ENCODE measurements around the gene CCDC57. TPM values are rescaled to one million over a fixed set of nuclear protein-coding genes. Genes with fewer than 3 reads are reported as not detected.

Gene CCDC57
- total and polyA plus RNA-seq, 9 of the 15 experiments (the other 6 are each of a cell fraction or from before 2014, with no cell fraction given) = 0.83 to 36.2 (median 13.6) TPM

DNA sequence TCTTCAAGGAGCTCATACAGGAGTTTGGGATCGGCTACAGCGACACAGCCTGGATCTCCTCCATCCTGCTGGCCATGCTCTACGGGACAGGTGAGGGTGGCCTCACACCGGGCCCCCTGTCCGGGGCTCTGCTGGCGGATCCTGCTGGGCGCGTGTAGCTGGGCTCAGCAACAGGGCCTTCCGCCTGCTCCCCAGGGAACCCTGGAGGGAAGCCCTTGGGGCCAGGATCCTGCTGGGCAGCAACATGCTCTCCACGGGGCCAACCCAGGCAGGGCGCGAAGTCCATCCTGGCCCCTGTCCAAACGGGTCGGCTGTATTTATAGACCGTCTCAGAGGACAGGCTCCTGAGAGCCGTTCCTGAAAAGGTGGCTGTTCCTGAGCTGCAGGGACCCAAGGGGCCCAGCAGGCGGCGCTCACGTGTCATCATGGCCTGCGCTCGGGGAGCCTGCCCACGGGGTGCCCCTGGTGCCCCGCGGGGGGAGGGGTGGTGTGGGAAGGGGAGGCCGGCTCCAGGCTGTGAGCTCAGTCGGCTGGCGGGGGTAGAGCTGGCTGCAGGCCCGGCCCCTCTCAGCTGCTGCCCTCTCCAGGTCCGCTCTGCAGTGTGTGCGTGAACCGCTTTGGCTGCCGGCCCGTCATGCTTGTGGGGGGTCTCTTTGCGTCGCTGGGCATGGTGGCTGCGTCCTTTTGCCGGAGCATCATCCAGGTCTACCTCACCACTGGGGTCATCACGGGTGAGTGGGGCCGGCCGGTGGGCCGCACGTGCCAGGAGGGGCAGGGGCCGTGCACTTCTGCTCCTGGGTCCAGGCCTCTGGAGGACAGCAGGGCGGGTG, 23.7 kb upstream of the CCDC57 start (continued):
- TF ChIP-seq, protein P1, sequence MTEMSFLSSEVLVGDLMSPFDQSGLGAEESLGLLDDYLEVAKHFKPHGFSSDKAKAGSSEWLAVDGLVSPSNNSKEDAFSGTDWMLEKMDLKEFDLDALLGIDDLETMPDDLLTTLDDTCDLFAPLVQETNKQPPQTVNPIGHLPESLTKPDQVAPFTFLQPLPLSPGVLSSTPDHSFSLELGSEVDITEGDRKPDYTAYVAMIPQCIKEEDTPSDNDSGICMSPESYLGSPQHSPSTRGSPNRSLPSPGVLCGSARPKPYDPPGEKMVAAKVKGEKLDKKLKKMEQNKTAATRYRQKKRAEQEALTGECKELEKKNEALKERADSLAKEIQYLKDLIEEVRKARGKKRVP (CRISPR knock-in tag; IDR thresholded peaks at IDR 0.05) = no peak
- TF ChIP-seq, protein P2, sequence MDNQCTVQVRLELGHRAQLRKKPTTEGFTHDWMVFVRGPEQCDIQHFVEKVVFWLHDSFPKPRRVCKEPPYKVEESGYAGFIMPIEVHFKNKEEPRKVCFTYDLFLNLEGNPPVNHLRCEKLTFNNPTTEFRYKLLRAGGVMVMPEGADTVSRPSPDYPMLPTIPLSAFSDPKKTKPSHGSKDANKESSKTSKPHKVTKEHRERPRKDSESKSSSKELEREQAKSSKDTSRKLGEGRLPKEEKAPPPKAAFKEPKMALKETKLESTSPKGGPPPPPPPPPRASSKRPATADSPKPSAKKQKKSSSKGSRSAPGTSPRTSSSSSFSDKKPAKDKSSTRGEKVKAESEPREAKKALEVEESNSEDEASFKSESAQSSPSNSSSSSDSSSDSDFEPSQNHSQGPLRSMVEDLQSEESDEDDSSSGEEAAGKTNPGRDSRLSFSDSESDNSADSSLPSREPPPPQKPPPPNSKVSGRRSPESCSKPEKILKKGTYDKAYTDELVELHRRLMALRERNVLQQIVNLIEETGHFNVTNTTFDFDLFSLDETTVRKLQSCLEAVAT (IDR thresholded peaks at IDR 0.05) = 0 out of 4 replicates have a peak, but pooled peaks of 1 of the 2 experiments have one; percentile 45
- TF ChIP-seq FIP1L1 (IDR thresholded peaks at IDR 0.05; ENCODE audit: low read depth, low read length, poor library complexity, severe bottlenecking) (peak; percentile 47), ARHGAP35 (IDR thresholded peaks at IDR 0.05; ENCODE audit: partially characterized antibody) (peak; percentile 43), BRCA1 (IDR thresholded peaks at IDR 0.05) (no peak), BRCA1 (CRISPR knock-in tag; IDR thresholded peaks at IDR 0.05) (0 out of 2 replicates have a peak, but pooled peaks have one; percentile 27), SREBF2 (CRISPR knock-in tag; IDR thresholded peaks at IDR 0.05) (no peak), DACH1 (IDR thresholded peaks at IDR 0.05; ENCODE audit: partially characterized antibody) (peak; percentile 11), GATA2 (CRISPR knock-in tag; IDR thresholded peaks at IDR 0.05) (no peak), SMC3 (conservative IDR thresholded peaks at IDR 0.05; ENCODE audit: insufficient read depth, low read depth, low read length) (peak; percentile 76), SMAD4 (CRISPR knock-in tag; conservative IDR thresholded peaks at IDR 0.05) (0 out of 2 replicates have a peak, but pooled peaks have one; percentile 39), ZC3H4 (CRISPR knock-in tag; IDR thresholded peaks at IDR 0.05; ENCODE audit: borderline replicate concordance) (0 out of 2 replicates have a peak, but pooled peaks have one; percentile 20), FOXK2 (conservative IDR thresholded peaks at IDR 0.05 in 1 of 2, IDR thresholded peaks at IDR 0.05 in 1 of 2; ENCODE audit: low read depth in 2 of 2) (no peak), PHF21A (IDR thresholded peaks at IDR 0.05; ENCODE audit: borderline replicate concordance, low read depth) (peak; percentile 36; the same call in 1 of the 2 replicates)
- TF ChIP-seq, protein P3, sequence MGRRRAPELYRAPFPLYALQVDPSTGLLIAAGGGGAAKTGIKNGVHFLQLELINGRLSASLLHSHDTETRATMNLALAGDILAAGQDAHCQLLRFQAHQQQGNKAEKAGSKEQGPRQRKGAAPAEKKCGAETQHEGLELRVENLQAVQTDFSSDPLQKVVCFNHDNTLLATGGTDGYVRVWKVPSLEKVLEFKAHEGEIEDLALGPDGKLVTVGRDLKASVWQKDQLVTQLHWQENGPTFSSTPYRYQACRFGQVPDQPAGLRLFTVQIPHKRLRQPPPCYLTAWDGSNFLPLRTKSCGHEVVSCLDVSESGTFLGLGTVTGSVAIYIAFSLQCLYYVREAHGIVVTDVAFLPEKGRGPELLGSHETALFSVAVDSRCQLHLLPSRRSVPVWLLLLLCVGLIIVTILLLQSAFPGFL (CRISPR knock-in tag; IDR thresholded peaks at IDR 0.05) = no peak
- TF ChIP-seq, protein P4, sequence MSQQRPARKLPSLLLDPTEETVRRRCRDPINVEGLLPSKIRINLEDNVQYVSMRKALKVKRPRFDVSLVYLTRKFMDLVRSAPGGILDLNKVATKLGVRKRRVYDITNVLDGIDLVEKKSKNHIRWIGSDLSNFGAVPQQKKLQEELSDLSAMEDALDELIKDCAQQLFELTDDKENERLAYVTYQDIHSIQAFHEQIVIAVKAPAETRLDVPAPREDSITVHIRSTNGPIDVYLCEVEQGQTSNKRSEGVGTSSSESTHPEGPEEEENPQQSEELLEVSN (IDR thresholded peaks at IDR 0.05; ENCODE audit: borderline replicate concordance in 1 of 2, extremely low read depth in 1 of 2, insufficient read depth in 1 of 2, insufficient read length in 1 of 2, low read depth in 1 of 2, low read length in 1 of 2, poor library complexity in 1 of 2, severe bottlenecking in 1 of 2) = peak in 1 of 2 experiments; percentile 76
- TF ChIP-seq, protein P5, sequence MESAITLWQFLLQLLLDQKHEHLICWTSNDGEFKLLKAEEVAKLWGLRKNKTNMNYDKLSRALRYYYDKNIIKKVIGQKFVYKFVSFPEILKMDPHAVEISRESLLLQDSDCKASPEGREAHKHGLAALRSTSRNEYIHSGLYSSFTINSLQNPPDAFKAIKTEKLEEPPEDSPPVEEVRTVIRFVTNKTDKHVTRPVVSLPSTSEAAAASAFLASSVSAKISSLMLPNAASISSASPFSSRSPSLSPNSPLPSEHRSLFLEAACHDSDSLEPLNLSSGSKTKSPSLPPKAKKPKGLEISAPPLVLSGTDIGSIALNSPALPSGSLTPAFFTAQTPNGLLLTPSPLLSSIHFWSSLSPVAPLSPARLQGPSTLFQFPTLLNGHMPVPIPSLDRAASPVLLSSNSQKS (CRISPR knock-in tag; IDR thresholded peaks at IDR 0.05) = no peak
- TF ChIP-seq, protein P6, sequence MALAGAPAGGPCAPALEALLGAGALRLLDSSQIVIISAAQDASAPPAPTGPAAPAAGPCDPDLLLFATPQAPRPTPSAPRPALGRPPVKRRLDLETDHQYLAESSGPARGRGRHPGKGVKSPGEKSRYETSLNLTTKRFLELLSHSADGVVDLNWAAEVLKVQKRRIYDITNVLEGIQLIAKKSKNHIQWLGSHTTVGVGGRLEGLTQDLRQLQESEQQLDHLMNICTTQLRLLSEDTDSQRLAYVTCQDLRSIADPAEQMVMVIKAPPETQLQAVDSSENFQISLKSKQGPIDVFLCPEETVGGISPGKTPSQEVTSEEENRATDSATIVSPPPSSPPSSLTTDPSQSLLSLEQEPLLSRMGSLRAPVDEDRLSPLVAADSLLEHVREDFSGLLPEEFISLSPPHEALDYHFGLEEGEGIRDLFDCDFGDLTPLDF (CRISPR knock-in tag; IDR thresholded peaks at IDR 0.05) = no peak
